Lower lobe of right lung (tissue), 2 donors: Measurements from ENCODE around the gene SHROOM1. TPM values are rescaled to one million over a fixed set of nuclear protein-coding genes. Genes with fewer than 3 reads are reported as not detected.
A peak's percentile ranks its signal among the peaks of the same experiment; 100 is the strongest.

ENCODE experiments used
- ATAC-seq, 2 donors: fragments of 200-7000 bp; cut with Tn5 transposase; one replicate each; pipeline ENCODE4 v1.9.1; 2020 to 2022; ENCODE audit warnings: mild to moderate bottlenecking in 2 of 2, moderate library complexity in 2 of 2
- DNase-seq: peaks from one replicate; pipeline ENCODE4 v3.0.0-alpha.2; 2020
- H3K27ac ChIP-seq: fragments of 200-600 bp; one replicate; pipeline ENCODE4 v1.8.0; 2022
- H3K27me3 ChIP-seq: fragments of 200-600 bp; one replicate; pipeline ENCODE4 v1.8.0; 2022; ENCODE audit warnings: low read depth
- H3K36me3 ChIP-seq: fragments of 200-600 bp; one replicate; pipeline ENCODE4 v1.8.0; 2022; ENCODE audit warnings: mild to moderate bottlenecking
- H3K4me1 ChIP-seq: fragments of 200-600 bp; one replicate; pipeline ENCODE4 v1.8.0; 2022
- H3K4me3 ChIP-seq: fragments of 200-600 bp; one replicate; pipeline ENCODE4 v1.8.0; 2022; ENCODE audit warnings: mild to moderate bottlenecking
- H3K9me3 ChIP-seq: fragments of 200-600 bp; one replicate; pipeline ENCODE4 v1.8.0; 2022
- intact Hi-C: fragments of 100-400 bp; cut with DNase I; formaldehyde crosslinking; loops from one replicate; pipeline ENCODE4 v1.11.0; 2022
- total RNA-seq: library from RNA; stranded (reverse); fragmentation: NEBNext Ultra II Directional; extraction: Animal tissue kit (Norgen Biotek cat#: 25700); gene quantifications from one replicate; pipeline ENCODE4 v1.2.1, GENCODE V29; 2021
- TF ChIP-seq, protein P1 (sequence below): fragments of 200-600 bp; IDR thresholded peaks from one replicate; pipeline ENCODE4 v1.8.0; 2022; ENCODE audit warnings: antibody characterized with exemption, mild to moderate bottlenecking
- donor health status: DM: no; HTN: yes; CAD: no; lungs with severe emphysema.

SHROOM1 gene
- total RNA-seq, 1 donor from 2014 or later = 17.3 TPM

- TF ChIP-seq, protein P1, sequence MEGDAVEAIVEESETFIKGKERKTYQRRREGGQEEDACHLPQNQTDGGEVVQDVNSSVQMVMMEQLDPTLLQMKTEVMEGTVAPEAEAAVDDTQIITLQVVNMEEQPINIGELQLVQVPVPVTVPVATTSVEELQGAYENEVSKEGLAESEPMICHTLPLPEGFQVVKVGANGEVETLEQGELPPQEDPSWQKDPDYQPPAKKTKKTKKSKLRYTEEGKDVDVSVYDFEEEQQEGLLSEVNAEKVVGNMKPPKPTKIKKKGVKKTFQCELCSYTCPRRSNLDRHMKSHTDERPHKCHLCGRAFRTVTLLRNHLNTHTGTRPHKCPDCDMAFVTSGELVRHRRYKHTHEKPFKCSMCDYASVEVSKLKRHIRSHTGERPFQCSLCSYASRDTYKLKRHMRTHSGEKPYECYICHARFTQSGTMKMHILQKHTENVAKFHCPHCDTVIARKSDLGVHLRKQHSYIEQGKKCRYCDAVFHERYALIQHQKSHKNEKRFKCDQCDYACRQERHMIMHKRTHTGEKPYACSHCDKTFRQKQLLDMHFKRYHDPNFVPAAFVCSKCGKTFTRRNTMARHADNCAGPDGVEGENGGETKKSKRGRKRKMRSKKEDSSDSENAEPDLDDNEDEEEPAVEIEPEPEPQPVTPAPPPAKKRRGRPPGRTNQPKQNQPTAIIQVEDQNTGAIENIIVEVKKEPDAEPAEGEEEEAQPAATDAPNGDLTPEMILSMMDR = no peak
- ATAC-seq = peak in 1 of 2 donors; percentile 14
- no peak for DNase-seq
- intact Hi-C loops = no loop called here
- Histone ChIP-seq H3K27me3 (peaks cover 52% of the 10 kb centered on the region), H3K4me3 (no peak overlapping the region), H3K36me3 (no peaks in the 10 kb centered on the region), H3K27ac (no peak overlapping the region), H3K9me3 (no peaks in the 10 kb centered on the region), H3K4me1 (peaks cover 17% of the 10 kb centered on the region)
These were observed 15.7 kb downstream of the SHROOM1 start for GRCh38 chr5:132814503-132815294.

DNA sequence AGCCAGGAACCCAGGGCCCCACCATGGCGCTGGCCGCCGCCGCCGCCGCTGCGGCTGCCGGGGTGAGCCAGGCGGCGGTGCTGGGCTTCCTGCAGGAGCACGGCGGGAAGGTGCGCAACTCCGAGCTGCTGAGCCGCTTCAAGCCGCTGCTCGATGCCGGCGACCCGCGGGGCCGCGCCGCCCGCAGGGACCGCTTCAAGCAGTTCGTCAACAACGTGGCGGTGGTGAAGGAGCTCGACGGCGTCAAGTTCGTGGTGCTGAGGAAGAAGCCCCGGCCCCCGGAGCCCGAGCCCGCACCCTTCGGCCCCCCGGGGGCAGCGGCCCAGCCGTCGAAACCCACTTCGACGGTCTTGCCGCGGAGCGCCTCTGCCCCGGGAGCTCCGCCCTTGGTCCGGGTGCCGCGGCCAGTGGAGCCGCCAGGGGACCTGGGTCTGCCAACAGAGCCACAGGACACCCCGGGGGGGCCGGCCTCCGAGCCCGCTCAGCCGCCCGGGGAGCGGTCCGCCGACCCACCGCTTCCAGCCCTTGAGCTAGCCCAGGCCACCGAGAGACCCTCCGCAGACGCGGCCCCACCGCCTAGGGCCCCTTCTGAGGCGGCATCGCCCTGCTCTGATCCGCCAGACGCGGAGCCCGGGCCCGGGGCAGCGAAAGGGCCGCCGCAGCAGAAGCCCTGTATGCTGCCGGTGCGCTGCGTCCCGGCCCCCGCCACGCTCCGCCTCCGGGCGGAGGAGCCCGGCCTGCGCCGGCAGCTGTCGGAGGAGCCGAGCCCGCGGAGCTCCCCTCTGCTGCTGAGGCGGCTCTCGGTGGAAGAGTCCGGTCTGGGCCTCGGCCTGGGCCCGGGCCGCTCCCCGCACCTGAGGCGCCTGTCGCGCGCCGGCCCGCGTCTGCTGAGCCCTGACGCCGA, 16.6 kb downstream of the SHROOM1 start:
- DNase-seq (no peak), ATAC-seq (peak; percentile 71 to 80)
- TF ChIP-seq, protein P1 = no peak
- H3K4me1 ChIP-seq = peaks cover 13% of the 10 kb centered on the region
- H3K4me3 ChIP-seq = peak overlapping the region; percentile 49
- H3K27ac ChIP-seq = no peak overlapping the region
- H3K36me3 ChIP-seq = no peaks in the 10 kb centered on the region
- H3K27me3 ChIP-seq = peaks cover 47% of the 10 kb centered on the region
- intact Hi-C loops = no loop called here
- H3K9me3 ChIP-seq = no peaks in the 10 kb centered on the region

DNA sequence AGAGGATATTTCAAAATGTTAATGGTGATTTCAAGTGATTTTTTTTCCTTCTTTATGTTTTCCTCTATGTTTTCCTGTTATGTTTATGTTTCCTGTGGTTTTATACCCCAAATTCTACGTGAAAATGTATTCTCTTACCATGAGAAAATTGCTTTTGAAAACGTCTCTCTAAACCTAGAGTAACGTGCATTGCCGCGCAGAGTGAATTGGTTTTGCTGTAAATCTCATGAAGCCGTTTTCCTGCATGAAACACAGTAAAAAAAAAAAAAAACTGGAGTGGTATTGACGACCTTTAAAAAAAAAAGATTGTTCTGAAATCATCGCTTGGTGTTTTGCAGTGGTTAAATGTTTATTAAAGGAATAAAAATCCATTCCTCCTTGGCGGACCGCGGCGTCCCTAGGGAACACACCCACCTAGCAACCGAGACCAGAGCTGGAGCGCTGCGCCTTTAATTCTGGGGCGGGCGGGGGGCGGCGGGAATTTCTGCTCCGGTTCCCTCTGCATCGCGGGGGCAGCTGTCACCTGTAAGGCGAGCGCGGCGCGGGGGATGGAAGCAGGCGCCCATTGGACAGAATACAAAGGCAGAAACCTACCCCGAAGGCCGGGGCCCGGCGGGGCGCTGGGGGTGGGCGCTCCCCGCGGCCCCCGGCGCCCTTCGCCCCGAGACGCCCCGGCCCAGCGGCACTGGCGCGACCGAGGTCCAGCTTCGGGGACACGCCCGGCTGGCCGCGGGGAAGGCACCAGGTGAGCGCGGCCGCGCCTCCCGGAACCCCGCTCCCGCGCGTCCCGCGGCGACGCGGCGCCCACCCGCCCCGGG, 17.5 kb downstream of the SHROOM1 start, which contains the start of gene SOWAHA:
Gene SOWAHA (plus strand): TSS at position 522 of the 818 bp plus-strand sequence. CDS start 320 bp downstream, outside the sequence.
- H3K4me1 ChIP-seq = peaks cover 13% of the 10 kb centered on the region

DNA sequence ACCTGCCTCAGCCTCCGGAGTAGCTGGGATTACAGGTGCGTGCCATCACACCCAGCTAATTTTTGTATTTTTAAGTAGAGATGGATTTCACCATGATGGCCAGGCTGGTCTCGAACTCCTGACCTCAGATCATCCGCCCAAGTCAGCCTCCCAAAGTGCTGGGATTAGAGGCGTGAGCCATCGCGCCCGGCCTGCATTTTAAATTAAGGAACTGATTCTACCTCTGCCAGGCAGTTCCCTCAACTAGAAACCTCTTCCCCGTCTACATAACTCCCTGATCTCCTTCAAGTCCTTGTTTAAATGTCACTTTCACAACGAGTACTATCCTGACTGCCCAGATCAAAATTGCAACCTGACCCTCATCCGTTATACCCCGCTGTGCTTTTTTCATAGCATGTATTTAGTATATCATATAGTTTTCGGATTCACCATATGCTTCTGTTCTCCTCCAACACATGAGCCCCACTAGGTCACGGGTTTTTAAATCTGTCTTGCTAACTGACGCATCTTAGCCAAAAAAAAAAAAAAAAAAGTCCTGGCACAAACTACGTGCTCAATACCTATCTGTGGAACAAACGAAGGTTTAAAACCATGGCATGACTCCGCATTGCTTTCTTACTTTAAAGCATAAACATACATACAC, 18.2 kb downstream of the SHROOM1 start:
- no peaks in the 10 kb centered on the region for H3K36me3 ChIP-seq
- DNase-seq = no peak
- intact Hi-C loops = no loop called here
- peaks cover 49% of the 10 kb centered on the region for H3K27me3 ChIP-seq
- ATAC-seq = no peak
- H3K4me3 ChIP-seq = no peak overlapping the region
- H3K4me1 ChIP-seq = peaks cover 13% of the 10 kb centered on the region
- no peaks in the 10 kb centered on the region for H3K9me3 ChIP-seq
- TF ChIP-seq, protein P1 = no peak
- H3K27ac ChIP-seq = no peak overlapping the region

More for the DNA sequence above, 17.5 kb downstream of the SHROOM1 start, which contains the start of gene SOWAHA:
- TF ChIP-seq, protein P1 = no peak
- DNase-seq (no peak), ATAC-seq (peak in 1 of 2 donors; percentile 35)
- H3K4me3 ChIP-seq = peak within 1 kb of the TSS; percentile 49
- no peaks in the 10 kb centered on the region for H3K36me3 ChIP-seq
- no peaks in the 10 kb centered on the region for H3K9me3 ChIP-seq
- no peak within 1 kb of the TSS for H3K27ac ChIP-seq
- intact Hi-C loops = no loop called here
- peaks cover 47% of the 10 kb centered on the region for H3K27me3 ChIP-seq
